Stimulated activated CD8-positive, alpha-beta memory T cell treated with anti-CD3 and anti-CD28 coated beads, Interleukin-15, amount 100 ng/mL, for 48 hours (primary cell): ENCODE results near the gene ARL8B.
"Not testable (repeated sequence)": the region's sequence is repeated elsewhere in the genome, so short reads cannot be mapped to it uniquely, and the experiment has no call there.

Experiments
- DNase-seq, 2 donors: peaks; one replicate each; pipeline ENCODE4 v3.0.0-alpha.2; 2020; ENCODE audit warnings: low read depth in 2 of 2

ARL8B gene

DNA sequence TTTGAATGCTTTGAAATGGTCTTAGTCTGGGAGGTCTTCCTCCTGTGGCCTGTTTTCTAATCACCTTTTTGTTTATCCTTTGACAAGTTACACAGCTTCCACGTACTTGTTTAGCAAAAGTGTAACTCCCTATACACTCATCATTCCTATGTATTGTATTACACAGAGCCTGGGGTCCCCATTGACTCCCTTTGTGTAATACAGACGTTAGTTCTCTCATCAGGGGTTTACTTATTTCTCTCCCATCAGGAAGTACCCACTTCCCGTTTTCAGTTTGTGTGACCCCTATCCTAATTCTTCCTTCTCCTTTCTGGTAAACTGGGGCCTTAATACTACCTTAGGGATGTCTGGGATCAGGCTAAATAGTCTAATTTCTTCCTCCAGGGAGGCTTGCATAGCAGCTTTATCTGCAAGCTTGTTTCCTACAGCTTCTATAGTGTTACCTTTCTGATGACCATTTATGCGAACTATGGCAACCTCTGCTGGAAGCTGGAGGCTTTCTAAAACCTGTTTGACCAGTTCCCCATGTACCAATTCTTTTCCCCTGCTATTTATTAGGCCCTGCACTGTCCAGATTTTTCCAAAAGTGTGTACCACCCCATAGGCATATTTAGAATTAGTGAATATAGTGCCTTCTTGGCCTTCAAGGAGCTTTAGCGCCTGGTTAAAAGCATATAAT is 22.4 kb downstream of the ARL8B start:
- no peak for DNase-seq

DNA sequence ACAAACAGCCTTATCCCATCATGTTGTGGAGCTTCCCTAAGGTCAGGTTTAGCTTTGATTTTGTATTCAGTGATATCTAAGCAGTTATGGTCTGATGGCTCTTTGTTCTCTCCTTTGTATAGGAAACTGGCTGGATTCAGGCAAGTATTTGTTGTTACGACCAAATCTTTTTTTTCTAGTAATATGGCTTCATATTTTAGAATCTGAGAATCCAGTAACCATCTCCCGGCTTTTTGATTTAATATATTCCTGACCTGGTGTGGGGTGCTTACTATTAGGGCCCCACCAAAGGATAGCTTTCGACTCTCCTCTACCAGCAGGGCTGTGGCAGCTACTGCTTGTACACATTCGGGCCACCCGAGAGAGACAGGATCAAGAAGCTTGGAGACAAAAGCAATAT is 23.0 kb downstream of the ARL8B start:
- DNase-seq = no peak

DNA sequence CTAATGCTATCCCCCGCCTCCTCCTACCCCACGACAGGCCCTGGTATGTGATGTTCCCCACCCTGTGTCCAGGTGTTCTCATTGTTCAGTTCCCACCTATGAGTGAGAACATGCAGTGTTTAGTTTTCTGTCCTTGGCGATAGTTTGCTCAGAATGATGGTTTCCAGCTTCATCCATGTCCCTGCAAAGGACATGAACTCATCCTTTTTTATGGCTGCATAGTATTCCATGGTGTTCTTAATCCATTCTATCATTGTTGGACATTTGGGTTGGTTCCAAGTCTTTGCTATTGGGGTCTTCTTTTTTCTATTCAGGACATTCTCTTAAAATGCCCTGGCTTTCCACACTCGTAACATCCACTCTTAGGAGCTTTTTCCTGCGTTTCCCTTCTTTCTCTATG is 25.1 kb downstream of the ARL8B start:
- DNase-seq = not testable (repeated sequence)

DNA sequence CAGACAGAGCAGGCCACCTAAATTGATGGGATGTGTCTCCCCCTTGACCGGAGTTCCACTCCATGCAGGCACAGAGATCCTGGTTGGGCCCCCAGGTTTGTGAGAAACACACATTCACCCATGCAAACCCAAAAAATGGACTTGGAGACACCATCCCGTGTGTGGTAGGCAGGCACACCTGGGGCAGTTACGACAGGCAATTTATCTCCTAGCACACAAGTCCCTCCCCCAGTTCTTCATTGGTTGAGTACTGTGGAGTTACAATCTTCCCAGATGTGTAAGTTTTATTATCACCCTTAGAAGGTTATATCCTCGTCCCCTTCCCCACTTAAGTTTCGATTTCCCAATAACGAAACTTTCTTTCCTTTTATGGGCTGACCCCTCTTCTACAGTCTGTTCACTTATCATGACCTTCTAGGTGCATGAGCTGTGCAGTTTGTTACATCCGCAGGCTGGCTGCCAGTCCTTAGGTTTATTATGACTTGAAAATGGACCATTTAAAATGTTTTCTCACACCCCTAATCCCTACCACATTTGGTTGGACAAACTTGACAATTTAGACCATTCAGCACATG is 27.3 kb downstream of the ARL8B start:
- no peak for DNase-seq

DNA sequence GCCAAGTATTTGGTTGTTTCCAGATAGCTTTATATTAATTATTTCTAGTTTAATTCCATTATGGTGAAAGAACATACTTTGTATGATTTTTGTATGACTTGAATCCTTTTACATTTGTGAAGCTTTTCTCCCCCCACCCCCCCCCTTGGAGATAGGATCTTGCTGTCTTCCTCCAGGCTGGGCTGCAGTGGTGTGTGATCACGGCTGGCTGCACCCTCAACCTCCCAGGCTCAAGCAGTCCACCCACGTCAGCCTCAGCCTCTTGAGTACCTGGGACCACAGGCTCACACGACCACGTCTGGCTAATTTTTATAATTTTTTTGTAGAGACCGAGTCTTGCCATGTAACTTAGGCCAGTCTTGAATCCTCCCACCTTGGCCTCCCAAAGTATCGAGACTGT is 29.5 kb downstream of the ARL8B start:
- DNase-seq = no peak

DNA sequence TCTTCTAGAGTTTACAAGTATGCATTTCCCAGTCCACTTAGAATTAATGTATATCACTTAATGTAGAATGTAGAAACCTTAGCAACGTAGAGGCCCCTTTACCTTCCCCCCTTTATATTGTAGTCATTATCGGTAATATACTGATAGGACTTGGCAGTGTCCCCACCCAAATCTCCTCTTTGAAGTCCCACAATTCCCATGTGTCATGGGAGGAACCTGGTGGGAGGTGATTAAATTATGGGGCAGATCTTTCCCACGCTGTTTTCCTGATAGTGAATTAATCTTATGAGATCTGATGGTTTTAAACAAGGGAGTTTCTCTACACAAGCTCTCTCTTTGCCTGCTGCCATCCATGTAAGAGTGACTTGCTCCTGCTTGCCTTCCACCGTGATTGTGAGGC is 31.0 kb downstream of the ARL8B start:
- no peak for DNase-seq

DNA sequence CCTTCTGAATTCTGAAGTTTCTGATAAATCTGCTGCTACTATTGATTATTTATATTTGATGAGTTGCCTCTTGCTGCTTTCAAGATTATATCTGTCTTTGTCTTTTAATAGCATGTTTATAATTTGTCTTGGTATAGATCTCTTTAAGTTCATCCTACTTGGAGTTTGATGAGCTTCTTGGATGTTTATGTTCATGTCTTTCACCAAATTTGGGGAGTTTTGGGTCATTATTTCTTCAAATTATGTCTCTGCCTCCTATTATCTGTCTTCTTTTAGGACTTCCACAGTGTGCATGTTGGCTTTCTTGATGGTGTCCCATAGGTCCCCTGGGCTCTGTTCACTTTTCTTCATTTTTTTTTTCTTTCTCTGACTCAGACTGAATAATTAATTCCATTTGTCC is 33.1 kb downstream of the ARL8B start:
- DNase-seq = no peak

DNA sequence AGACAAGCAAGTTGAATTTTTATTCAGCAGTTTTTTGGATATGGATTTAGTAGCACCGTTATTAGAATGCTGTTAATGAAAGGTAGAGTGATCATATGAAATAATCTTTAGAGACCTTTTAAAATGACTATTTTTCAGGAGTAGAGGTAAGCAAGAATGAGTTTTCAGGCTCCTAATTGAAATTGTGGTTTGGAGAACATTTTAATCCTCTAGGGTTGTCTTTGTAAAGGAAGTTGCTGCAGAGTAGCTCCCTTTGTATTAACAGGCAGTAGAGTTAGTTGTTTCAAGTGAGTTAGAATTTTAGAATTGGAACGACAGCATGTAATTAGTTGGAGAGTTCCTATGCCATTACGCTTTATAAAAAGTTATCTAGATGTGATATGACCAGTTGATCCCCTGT is 38.2 kb downstream of the ARL8B start:
- no peak for DNase-seq

DNA sequence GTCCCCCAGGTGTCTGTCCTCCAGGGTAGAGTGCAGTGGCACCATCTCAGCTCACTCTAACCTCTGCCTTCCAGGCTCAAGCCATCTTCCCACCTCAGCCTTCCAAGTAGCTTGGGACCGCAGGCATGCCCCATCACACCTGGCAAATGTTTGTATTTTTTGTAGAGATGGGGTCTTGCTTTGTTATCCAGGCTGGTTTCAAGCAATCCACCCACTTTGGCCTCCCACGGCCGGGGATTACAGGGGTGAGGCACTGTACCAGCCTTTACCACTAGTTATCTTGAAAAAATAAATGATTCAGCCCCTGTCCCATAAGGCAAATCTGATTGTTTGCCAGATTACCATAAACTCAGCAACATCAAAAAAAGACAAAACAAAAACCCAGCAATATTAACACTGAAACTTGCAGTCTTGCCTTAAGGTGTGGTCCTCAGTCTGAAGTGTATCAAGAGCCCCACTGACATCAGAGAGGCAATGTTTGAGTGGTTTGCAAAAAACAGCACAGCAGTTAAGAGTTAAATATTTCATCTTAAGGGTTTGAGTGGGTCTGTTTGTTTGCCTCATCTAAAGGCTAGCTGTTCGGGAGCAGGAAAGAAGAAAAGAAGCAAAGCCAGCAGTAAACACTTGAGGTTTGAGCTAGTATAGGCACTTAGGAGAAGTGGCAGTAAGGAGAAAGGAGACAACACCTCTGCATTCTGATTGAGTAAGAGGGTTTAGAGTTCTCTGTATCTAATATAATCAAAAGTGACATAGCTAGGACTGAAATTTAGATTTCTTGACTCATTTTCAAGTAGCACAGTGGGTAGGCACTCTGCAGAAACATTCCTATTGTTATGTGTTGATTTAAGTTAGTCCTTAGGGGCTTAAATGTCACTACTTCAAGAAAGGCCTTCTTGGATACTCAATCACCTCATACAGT is 39.1 kb downstream of the ARL8B start:
- no peak for DNase-seq

DNA sequence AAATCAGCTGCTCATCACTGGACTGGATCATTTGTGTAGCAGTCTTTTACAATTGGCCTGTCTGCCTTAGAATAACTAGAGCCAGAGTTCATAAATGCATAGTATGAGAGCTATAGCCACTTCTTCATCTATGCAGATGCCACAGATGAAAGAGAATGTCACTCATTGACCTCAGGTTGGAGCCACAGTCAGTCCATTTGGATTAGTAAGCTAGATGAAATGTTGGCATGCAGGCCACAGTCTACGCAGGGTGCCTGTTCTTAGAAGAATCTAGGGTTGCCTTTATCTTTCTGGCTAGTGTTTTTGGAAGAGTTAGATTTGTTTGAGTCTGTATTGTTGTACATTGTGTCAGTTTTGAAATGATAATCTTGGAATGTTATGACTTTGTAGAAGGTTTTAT is 40.0 kb downstream of the ARL8B start:
- DNase-seq = no peak

DNA sequence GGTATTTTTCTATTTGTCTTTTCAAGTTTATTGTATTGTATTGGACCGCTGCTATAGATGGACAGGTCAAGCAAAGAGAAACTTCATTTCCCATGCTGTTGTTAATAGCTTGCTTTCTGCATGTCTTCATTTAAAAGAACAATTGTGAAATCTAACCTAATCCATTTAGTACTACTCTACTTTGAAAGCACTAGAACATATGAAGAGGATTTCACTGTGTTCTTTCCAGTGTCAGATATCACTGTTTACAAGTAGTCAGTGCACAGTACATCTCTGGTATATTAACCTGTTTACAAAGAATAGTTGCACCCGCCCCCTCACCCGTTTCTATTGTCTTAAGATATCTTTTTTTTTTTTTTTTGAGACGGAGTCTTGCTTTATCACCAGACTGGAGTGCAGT is 43.6 kb downstream of the ARL8B start:
- no peak for DNase-seq

DNA sequence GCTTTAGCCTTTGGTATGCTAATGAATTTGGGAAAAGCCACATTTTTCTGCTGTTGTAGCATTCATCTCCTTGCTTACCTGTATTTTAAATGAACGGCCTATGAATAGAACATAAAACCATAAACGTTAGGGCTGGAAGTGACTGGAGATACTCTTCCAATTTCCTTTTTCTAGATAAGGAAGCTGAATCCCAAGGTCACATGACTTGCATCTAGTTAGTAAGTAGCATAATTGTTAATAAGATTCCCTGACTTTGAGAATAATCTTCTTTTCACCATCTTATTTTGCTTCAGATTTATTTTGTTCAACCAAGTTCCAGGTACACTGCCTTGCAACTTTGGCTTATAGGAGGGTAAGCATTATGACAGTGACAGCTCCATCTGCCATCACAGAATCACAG is 44.8 kb downstream of the ARL8B start:
- DNase-seq = no peak

DNA sequence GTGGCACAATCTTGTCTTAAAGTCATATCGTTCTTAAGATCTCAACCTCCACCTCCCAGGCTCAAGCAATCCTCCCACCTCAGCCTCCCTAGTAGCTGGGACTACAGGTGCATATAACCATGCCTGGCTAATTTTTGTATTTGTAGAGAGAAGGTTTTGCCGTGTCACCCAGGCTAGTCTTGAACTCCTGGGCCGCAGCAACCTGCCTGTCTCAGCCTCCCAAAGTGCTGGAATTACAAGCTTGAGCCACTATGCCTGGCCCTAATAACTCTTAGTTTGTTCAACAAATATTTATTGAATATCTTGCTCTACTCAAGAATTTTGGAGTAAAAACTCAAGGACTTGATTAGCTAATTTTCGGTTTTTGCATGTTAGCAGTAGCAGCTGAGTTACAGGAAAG is 46.0 kb downstream of the ARL8B start:
- no peak for DNase-seq

DNA sequence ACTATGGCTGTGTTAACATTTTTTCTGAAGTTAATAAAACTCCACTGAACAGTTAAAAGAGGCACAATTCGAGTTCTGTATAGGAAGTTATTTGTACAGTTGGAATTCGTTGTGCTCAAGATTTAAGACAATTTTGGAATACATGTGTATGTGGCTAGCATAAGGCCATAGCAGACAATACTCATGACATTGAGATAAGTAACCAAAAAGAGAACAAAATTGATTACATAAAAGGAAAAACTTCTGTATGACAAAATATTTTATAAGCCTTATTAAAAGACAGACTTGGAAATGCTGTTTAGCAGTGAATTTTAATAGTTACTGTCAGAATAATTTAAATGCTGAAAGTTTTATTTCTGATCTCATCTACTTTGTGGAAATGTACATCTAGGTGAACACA is 47.7 kb downstream of the ARL8B start:
- DNase-seq = no peak

DNA sequence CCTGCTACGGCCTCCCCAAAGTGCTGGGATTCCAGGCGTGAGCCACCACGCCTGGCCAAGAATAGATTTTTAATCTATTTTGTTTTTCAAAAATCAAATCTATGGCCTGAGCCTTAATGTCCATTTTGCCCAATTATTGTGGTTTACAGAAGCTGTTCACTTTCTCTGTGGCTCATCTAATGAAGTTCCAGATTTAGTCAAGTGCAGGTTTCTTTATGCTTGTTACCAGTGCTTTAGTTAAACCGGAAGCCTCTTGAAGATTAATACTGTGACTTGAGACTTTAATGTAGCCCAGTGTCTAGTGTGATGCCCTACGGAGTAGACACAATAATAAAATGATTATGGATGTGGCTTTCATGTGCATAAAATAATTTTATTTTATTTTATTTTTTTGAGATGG is 48.9 kb downstream of the ARL8B start:
- DNase-seq = no peak

DNA sequence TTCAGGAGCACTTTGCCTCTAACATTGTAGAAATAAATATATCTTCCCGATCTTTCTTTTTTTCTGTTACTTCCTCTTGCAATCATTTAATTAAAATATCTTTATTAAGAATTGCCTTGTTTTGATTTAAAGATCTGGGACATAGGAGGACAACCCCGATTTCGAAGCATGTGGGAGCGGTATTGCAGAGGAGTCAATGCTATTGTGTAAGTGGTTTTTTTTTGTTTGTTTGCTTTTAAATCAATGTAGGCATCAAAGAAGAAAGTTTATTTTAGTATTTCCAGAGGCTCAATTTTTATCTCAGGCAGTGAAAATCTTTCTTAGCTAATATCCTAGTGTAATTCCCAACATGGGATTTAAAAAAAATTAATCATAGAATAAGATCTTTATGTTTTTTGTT is 49.9 kb downstream of the ARL8B start:
- DNase-seq = no peak

DNA sequence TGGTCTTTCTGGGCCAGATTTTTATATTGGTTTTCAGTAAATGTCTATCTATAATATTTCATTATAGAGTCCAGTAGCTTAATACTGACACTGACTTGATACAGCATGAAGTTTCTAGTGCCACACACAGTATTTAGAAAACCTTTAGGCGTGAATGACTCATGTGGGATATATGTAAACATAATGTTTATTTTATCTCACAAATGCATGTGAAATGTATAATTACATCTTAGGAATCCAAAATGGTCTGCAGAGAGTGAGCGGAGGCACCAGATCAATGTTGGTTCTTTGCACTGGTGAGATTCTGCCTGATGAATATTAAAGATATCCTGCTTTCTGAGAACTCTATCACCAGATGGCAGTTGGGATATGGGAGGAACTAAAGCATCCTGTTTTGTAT is 56.9 kb downstream of the ARL8B start:
- DNase-seq = not testable (repeated sequence)

DNA sequence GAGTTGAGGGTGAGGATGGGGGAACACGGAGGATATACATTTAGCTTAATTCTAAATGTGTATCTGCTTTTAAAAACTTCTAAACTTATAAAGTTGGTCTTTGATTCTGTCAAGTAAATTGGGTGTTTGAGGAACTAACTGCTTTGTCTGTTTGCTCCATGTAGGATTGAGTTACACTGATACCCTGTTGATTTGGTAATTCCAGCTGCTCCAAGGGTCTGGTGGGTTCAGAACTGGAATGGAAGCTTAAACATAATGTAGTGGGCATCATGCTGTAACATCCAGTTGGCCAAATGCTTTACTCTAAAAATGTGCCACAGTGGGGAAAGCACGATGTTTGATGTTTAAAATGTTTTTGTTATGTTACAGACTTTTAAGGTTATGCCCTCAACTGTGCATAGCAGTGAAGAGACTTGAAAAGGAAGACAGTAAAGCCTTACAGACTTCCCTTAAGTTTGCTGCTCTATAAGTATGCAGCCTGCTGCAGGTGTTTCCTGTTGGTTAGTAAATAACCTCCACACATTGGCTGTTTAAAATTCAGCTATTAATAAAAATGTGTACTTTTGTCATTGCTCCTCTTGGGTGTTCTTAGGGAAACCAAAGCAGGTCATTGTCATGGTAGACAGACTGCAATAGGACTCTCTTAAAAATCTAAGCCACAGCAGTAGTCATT is 59.5 kb downstream of the ARL8B start:
- DNase-seq = no peak

DNA sequence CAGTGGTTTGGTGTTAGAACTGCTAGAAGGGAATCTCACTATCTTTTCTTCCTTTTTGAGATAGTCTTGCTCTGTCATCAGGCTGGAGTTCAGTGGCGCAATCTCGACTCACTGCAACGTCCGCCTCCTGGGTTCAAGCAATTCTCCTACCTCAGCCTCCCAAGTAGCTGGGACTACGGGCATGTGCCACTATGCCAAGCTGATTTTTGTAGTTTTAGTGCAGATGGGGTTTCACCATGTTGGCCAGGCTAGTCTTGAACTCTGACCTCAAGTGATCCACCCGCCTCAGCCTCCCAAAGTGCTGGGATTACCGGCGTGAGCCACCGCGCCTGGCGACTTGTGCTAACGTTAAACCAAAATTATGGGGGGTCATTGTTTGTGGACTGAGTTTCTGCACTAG is 61.6 kb downstream of the ARL8B start:
- not testable (repeated sequence) for DNase-seq

DNA sequence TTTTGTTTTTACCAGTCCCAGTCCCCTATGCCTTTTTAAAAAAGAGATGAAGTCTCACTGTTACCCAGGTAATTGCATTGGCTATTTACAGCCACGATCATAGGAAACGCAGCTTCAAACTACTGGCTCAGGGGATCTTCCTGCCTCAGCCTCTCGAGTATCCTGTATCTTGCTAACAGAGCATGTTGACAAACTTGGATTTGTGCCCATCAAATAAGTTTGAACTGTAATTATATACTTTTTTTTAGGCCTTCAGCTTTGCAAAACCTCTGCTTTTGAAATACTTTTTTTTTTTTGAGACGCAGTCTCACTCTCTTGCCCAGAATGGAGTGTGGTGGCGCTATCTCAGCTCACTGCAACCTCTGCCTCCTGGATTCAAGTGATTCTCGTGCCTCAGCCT is 62.4 kb downstream of the ARL8B start:
- no peak for DNase-seq

DNA sequence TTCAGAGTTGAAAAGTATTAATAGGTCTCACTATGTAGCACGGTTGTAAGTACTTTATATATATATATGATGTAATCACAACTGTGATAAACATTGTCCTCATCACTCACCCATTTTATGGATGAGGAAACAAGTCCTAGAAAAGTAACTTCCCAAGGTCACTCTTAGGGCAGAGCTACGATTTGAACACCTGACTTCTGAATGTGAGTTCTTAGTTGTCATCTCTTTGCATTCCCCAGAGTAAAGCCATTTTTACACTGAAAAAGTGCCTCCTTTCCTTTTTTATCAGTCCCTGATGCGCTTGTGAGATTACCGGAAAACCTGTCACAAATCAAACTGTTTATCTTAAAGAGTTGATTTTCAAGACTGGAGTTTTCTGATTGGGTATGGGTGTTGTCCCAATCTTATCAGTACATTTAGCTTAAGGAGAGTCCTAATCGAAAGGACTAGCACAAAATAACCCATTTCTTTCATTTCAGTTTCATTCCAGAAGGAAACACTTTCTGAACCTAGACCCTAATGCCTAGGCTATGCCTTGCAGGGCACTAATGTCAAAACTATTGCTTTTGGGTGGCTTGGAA is 63.1 kb downstream of the ARL8B start:
- DNase-seq = no peak
